Testis (tissue), 3 donors: ENCODE measurements around the gene EIF4B. TPM values are rescaled to one million over a fixed set of nuclear protein-coding genes. Genes with fewer than 3 reads are reported as not detected.

Experiments used
- DNase-seq: peaks from one replicate; pipeline ENCODE4 v3.0.0-alpha.2; 2019
- H3K27ac ChIP-seq, 2 donors: fragments of 200-600 bp; sonication (generic); one replicate each; pipeline ENCODE4 v1.5.1; 2019
- H3K27me3 ChIP-seq: fragments of 200-600 bp; sonication (generic); one replicate; pipeline ENCODE4 v1.5.1; 2019
- H3K36me3 ChIP-seq: fragments of 200-600 bp; sonication (generic); one replicate; pipeline ENCODE4 v1.5.1; 2017; ENCODE audit warnings: low read depth; ENCODE audit errors: missing control alignments
- H3K4me1 ChIP-seq: fragments of 200-600 bp; sonication (generic); one replicate; pipeline ENCODE4 v1.5.1; 2019
- H3K4me3 ChIP-seq, 2 donors: fragments of 200-600 bp; sonication (generic); one replicate each; pipeline ENCODE4 v1.5.1; 2017 to 2019
- H3K9me3 ChIP-seq: fragments of 200-600 bp; sonication (generic); one replicate; pipeline ENCODE4 v1.5.1; 2017
- CTCF ChIP-seq, 3 experiments: fragments of 450-650 bp in 2 of 3; fragments of 200-600 bp in 1 of 3; sonication (generic) in 1 of 3; IDR thresholded peaks; one replicate each; pipeline ENCODE4 v1.5.1; 2016 to 2019; ENCODE audit warnings: antibody characterized with exemption in 3 of 3, mild to moderate bottlenecking in 2 of 3, moderate library complexity in 1 of 3
- POLR2A ChIP-seq: fragments of 450-650 bp; IDR thresholded peaks from one replicate; pipeline ENCODE4 v1.6.1; 2017; ENCODE audit warnings: antibody characterized with exemption, mild to moderate bottlenecking, moderate library complexity
- WGBS, 2 donors: methylation state at CpG; one replicate each; pipeline ENCODE4 v1.1.5; 2018; 5-methylcytosine and 5-hydroxymethylcytosine counted together
- intact Hi-C: fragments of 100-400 bp; cut with DNase I; formaldehyde crosslinking; loops from one replicate; pipeline ENCODE4 v1.15.1; 2023; ENCODE audit warnings: low total_unique reads
- polyA plus RNA-seq: library from polyadenylated mRNA; stranded (reverse); fragments of 350-450 nt; fragmentation: Illumina TruSeq; extraction: RNeasy Lipid Tissue Mini Kit (QIAGEN cat#74804); gene quantifications from one replicate; pipeline ENCODE4 v1.2.3, GENCODE V29; 2014; ENCODE audit warnings: low read depth, low replicate concordance; ENCODE audit not compliant: insufficient read depth
- total RNA-seq, 2 donors: library from RNA; depleted of rRNA; stranded (reverse); fragments of >200 nt; gene quantifications; one replicate each; pipeline ENCODE4 v1.2.3, GENCODE V29; 2016

EIF4B gene
- total and polyA plus RNA-seq, 3 donors from 2014 or later: 219 to 305 (median 249) TPM

- H3K4me1 ChIP-seq: peaks cover 25% of the 10 kb centered on the region
- H3K9me3 ChIP-seq: no peaks in the 10 kb centered on the region
- H3K27me3 ChIP-seq: no peaks in the 10 kb centered on the region
- H3K27ac ChIP-seq: peak overlapping the region in 1 of 2 donors; percentile 56
- WGBS, 2 donors: 87 to 96% methylated on average over 3 of the region's 3 CpGs
- intact Hi-C loops: no loop called here
- H3K36me3 ChIP-seq: no peaks in the 10 kb centered on the region
- no peak overlapping the region for H3K4me3 ChIP-seq
- TF ChIP-seq POLR2A: no peak
- TF ChIP-seq CTCF (IDR thresholded peaks at IDR 0.05): no peak
- no peak for DNase-seq
These were observed 70.2 kb downstream of the EIF4B start for GRCh38 chr12:53076461-53076860.

GRCh38 chr12:53077030-53077429 is 70.8 kb downstream of the EIF4B start:
- no peak for TF ChIP-seq POLR2A
- no peak for TF ChIP-seq CTCF (IDR thresholded peaks at IDR 0.05)
- no peak for DNase-seq
- H3K4me1 ChIP-seq: peaks cover 22% of the 10 kb centered on the region
- H3K9me3 ChIP-seq: no peaks in the 10 kb centered on the region
- H3K4me3 ChIP-seq: no peak overlapping the region
- no peaks in the 10 kb centered on the region for H3K36me3 ChIP-seq
- H3K27me3 ChIP-seq: no peaks in the 10 kb centered on the region
- WGBS, 2 donors: 95 to 97% methylated on average over 8 of the region's 8 CpGs
- no peak overlapping the region for H3K27ac ChIP-seq
- intact Hi-C loops: no loop called here

GRCh38 chr12:53078425-53079225 is 72.4 kb downstream of the EIF4B start:
- DNase-seq: no peak
- Histone ChIP-seq H3K36me3 (no peaks in the 10 kb centered on the region), H3K27me3 (no peaks in the 10 kb centered on the region), H3K4me1 (peaks cover 8% of the 10 kb centered on the region), H3K4me3 (peak overlapping the region; percentile 59 to 82), H3K9me3 (no peaks in the 10 kb centered on the region), H3K27ac (peak overlapping the region; percentile 91)
- WGBS, 2 donors: 15 to 30% methylated on average over 12 to 24 of the region's 25 CpGs
- intact Hi-C loops: no loop called here
- TF ChIP-seq CTCF (IDR thresholded peaks at IDR 0.05) (no peak), POLR2A (no peak)

- peak within 1 kb of the TSS; percentile 59 to 82 for H3K4me3 ChIP-seq
- 1% methylated on average over 26 to 52 of the region's 67 CpGs for WGBS, 2 donors
- peak; percentile 98 for DNase-seq
- peaks cover 8% of the 10 kb centered on the region for H3K4me1 ChIP-seq
- intact Hi-C loops: no loop called here
- H3K27ac ChIP-seq: peak within 1 kb of the TSS; percentile 91
- no peaks in the 10 kb centered on the region for H3K36me3 ChIP-seq
- no peaks in the 10 kb centered on the region for H3K9me3 ChIP-seq
- TF ChIP-seq CTCF (IDR thresholded peaks at IDR 0.05) (peak in 1 of 3 experiments; percentile 2), POLR2A (peak; percentile 47)
- H3K27me3 ChIP-seq: no peaks in the 10 kb centered on the region
These were observed 73.2 kb downstream of the EIF4B start, which contains the start of gene SPRYD3 for GRCh38 chr12:53079226-53080117. TSS of gene SPRYD3 (minus strand) at chr12:53079390. CDS start at chr12:53079333, 57 bp downstream.
